Measurements from ENCODE around the gene CEACAM21.
"Not testable (repeated sequence)": the region's sequence is repeated elsewhere in the genome, so short reads cannot be mapped to it uniquely, and the experiment has no call there.

The CEACAM21 gene

GRCh38 chr19:41549884-41550283 lies 26.1 kb upstream of the CEACAM21 start:
- DNase-seq (ENCODE audit: low spot score): no peak

DNA sequence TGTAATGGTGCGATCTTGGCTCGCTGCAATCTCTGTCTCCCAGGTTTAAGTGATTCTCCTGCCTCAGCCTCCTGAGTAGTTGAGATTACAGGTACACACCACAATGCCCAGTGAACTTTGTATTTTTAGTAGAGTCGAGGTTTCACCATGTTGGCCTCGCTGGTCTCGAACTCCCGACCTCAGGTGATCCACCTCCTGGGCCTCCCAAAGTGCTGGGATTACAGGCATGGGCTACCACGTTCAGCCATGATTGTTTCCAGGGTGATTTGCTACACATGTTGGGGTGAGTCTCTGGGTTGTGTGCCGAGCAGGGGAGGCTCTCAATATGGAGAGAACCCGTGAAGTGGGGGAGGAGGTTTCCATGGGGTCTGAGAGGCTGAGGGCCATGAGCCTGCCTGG lies 24.8 kb upstream of the CEACAM21 start:
- no peak for DNase-seq (ENCODE audit: low spot score)

GRCh38 chr19:41551711-41552110 lies 24.3 kb upstream of the CEACAM21 start:
- DNase-seq (ENCODE audit: low spot score): no peak

DNA sequence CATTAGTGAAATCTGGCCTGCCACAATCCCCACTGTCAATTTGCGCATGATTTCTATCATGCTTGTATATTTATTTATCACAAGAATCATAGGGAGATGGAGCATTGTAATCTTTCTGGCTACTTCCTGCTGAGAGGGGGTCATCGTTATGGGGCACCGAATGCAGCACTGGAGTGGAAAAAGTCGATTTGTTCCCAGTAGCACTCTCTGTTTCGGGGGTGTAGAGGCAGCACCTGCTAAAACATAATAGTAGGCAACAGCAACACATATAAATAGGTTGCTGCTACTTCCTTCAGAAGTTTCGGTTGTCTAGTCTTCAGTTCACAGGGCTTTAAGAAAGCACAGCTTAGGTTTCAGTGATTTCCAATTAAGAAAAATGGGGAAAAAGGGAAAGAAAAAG lies 23.4 kb upstream of the CEACAM21 start:
- DNase-seq (ENCODE audit: low spot score): no peak

DNA sequence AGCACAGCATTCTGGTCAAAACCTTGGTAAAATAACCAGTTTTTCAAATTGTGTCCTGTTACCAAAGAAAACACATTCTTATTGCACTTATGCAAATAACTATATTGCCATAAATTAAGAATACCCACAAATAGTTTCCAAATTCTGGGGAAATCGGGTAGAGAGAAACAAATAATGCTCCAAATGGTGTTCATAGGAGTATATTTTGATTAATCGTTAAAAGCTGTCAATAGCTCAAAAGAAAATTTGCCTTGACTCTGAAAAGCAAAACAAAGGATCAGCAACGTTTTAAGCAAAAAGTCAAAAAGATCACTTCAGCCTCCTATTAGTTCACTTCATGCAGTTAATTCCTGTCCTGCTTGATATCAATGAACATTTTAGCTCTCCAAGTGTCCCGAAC lies 22.2 kb upstream of the CEACAM21 start:
- no peak for DNase-seq (ENCODE audit: low spot score)

GRCh38 chr19:41554907-41555306 lies 21.1 kb upstream of the CEACAM21 start:
- DNase-seq (ENCODE audit: low spot score): peak; percentile 85

DNA sequence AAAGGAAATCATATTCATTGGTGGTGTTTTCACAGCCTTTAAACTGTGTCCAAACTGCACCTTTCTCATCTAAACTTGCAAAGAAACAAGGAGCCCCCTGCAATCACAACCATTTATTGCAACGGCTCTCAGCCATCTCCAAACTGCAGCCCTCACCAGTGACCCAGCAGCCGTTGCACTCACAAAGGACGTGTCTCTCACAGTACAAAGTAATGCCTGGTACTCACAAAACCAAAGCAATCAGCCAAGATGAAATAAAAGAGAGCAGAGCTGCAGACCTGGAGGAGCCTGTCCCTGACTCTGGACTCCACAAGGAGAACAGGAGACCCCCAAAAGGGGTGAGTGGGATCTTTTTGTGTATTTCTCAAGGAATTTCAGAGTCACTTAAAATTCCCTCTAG lies 20.2 kb upstream of the CEACAM21 start:
- no peak for DNase-seq (ENCODE audit: low spot score)

- peak; percentile 85 for DNase-seq (ENCODE audit: low spot score)
Measured at GRCh38 chr19:41563854-41564514, 12.0 kb upstream of the CEACAM21 start.

- DNase-seq (ENCODE audit: low spot score): no peak
Measured at GRCh38 chr19:41564515-41565378, 11.2 kb upstream of the CEACAM21 start.

DNA sequence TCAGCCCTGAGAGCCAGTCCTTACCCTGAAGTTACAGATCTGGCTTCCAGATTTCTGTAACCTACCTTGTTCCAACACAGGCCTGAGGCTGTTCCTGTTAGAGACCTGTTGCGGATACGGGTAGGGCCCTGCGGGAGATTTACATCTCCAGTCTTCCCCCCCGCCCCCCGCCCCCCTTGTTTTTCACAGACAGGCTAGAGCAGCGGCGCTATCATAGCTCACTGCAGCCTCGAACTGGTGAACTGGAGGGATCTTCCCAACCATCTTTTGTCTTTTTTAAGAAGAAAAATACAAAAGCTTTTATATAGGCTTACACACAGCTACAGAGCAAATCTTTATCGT lies 10.6 kb upstream of the CEACAM21 start:
- no peak for DNase-seq (ENCODE audit: low spot score)

DNA sequence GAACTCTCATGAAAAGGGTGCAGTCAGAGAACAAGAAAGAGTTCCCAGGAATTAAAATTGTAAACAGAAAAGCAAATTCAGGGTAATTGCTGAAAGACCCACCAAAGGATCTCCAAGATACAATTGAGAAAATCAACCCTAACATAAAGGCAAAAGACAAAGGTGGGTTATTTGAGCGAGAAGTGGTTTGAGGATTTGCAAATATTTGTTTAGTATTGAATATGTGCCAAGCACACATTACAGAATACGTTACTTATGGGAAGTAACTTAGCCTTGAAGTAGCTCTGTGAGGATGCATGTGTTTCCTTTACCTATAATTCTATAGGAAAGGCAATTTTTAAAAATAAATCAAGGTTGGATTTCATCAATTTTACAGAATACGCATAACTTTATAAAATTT lies 10.0 kb upstream of the CEACAM21 start:
- DNase-seq (ENCODE audit: low spot score): no peak

GRCh38 chr19:41569481-41570150 lies 6.3 kb upstream of the CEACAM21 start:
- DNase-seq (ENCODE audit: low spot score): no peak

DNA sequence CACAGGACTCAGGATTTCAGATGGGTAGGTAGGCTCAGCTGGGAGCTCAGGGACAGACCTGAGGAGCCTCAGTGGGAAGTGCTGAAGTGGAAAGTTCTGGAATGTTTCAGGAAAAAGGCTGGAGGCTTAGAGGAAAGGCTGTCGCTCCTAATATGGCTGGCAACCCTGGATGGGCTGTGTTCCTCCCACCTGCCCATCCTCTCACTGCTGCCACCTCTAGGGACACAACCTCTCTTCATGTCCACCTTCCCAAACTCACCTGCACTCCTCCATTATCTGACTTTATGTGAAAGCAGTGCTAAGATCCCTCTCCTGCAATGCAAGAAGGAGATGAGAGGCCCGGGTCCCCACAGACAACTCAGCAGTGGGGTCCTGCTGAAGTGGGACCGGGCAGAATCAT lies 5.8 kb upstream of the CEACAM21 start:
- DNase-seq (ENCODE audit: low spot score): no peak

DNA sequence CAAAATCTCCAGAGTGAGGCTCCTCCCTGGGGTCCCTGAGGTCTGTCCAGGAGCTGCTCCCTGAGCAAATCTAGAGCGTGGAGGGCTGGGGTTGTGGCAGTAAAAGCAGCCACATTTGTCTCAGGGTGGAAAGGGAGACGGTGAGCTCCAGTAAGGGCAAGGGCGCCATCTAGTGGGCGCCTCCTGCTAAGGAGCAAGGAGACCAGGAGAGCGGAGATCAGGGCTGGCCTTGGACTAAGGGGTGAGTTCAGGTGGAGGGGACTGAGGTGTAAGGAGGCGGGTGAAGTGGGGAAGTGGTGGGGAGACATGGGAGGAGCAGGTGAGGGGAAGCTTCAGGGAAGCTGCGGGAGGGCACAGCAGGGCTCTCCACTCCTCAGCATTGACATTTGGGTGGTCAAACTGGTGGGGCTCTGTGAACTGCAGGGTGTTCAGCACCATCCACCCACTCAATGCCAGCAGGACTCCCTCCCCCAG lies 5.3 kb upstream of the CEACAM21 start:
- peak; percentile 87 for DNase-seq (ENCODE audit: low spot score)

DNA sequence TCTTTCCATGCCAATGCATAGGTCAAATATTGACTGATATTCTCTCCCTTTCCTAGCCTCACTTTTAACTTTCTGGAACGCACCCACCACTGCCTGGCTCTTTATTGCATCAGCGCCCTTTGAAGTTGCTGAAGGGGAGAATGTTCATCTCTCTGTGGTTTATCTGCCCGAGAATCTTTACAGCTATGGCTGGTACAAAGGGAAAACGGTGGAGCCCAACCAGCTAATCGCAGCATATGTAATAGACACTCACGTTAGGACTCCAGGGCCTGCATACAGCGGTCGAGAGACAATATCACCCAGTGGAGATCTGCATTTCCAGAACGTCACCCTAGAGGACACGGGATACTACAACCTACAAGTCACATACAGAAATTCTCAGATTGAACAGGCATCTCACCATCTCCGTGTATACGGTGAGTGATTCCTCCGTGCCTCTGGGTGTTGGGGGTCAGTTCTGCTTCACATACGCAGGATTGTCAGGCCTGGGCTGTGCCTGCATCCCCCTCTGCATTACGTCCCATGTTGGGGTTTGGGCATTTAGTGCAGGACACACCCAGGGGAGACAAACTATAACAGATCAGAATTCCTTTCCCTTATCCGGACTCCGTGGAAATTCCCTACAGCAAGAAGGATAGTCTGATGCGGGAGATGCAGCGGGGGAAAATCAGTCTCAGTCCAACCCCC lies 1.3 kb downstream of the CEACAM21 start:
- DNase-seq (ENCODE audit: low spot score): no peak

GRCh38 chr19:41577833-41578232 lies 1.9 kb downstream of the CEACAM21 start:
- no peak for DNase-seq (ENCODE audit: low spot score)

- no peak for DNase-seq (ENCODE audit: low spot score)
Measured at GRCh38 chr19:41578886-41579285, 2.9 kb downstream of the CEACAM21 start.

GRCh38 chr19:41581068-41581467 lies 5.1 kb downstream of the CEACAM21 start:
- DNase-seq (ENCODE audit: low spot score): not testable (repeated sequence)

- DNase-seq (ENCODE audit: low spot score): not testable (repeated sequence)
Measured at GRCh38 chr19:41582577-41583182, 6.7 kb downstream of the CEACAM21 start.

DNA sequence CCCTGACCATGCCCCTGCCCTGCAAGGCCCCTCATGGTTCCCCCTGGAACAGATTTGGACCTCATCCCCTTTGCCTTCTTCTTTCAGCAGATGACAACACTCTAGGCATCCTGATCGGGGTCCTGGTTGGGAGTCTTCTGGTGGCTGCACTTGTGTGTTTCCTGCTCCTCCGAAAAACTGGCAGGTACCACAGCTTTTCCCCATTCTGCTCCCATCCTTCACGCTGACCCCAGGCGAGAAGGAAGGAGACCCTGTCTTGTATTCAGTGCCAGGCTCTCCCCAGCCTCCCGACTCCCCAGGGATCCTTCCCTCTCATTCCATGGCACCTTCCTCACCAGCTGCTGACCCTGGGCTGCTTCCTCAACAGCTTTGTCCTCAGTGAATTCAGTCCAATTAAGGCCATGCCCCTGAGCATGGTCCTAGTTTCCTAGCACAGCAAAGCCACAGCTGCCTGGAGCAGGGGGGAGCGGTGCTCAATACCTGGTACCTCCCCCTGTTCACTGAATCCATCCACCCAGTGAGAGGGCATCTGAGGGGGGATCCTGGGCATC lies 8.4 kb downstream of the CEACAM21 start:
- DNase-seq (ENCODE audit: low spot score): no peak

- DNase-seq (ENCODE audit: low spot score): no peak
Measured at GRCh38 chr19:41584931-41585330, 9.0 kb downstream of the CEACAM21 start.

GRCh38 chr19:41586064-41586463 lies 10.1 kb downstream of the CEACAM21 start:
- no peak for DNase-seq (ENCODE audit: low spot score)

Measured in CD4-positive, alpha-beta T cell treated with Interleukin-2 at 100 ng/mL for 4 hours (primary cell).